Fibroblast of lung (primary cell): ENCODE results near the gene PRSS53.

Experiments used
- CTCF ChIP-seq, 2 donors: IDR thresholded peaks in 1 of 2; conservative IDR thresholded peaks in 1 of 2; 1 replicate in 1 of 2; 2 replicates in 1 of 2; pipeline ENCODE4 v1.5.1; 2011 to 2012; ENCODE audit warnings: low read length in 2 of 2, control low read depth in 1 of 2, inconsistent platforms in 1 of 2, low read depth in 1 of 2, mild to moderate bottlenecking in 1 of 2
- EZH2 ChIP-seq: IDR thresholded peaks from 2 replicates; pipeline ENCODE4 v1.5.1; 2012; ENCODE audit warnings: low read length, control low read depth, mild to moderate bottlenecking; ENCODE audit errors: missing control alignments

- TF ChIP-seq CTCF (conservative IDR thresholded peaks at IDR 0.05 in 1 of 2, IDR thresholded peaks at IDR 0.05 in 1 of 2; ENCODE audit: low read depth in 1 of 2, low read length in 2 of 2) (no peak), EZH2 (no peak)
Measured at GRCh38 chr16:31079342-31079944, 9.3 kb downstream of the PRSS53 start.
